Endothelial cell of umbilical vein (primary cell): ENCODE measurements around the gene CADPS. TPM values are rescaled to one million over a fixed set of nuclear protein-coding genes. Genes with fewer than 3 reads are reported as not detected.

Experiments used
- BruUV-seq: library from RNA; stranded (reverse); fragments of 400-500 nt; replicated peaks from 2 replicates; lab custom pipeline; 2021; lab: Mats Ljungman, UMichigan
- CTCF ChIA-PET: fragments of 300-600, 350-600 bp; sonication (Branson Sonifier 250); formaldehyde crosslinking; loops from one replicate; lab custom pipeline; 2021; ENCODE audit warnings: antibody characterized with exemption, inconsistent platforms; lab: Charles Lee
- POLR2A ChIA-PET: fragments of 300-600, 350-600 bp; sonication (Branson Sonifier 250); formaldehyde crosslinking; loops from one replicate; lab custom pipeline; 2021; ENCODE audit warnings: antibody characterized with exemption, inconsistent platforms; lab: Charles Lee
- DNase-seq: peaks from one replicate; pipeline ENCODE4 v3.0.0-alpha.2; 2011; ENCODE audit warnings: low read depth, low spot score
- FAIRE-seq: peaks from 2 replicates; lab custom pipeline; 2011; peaks lifted over from hg19 to GRCh38; lab: Jason Lieb, UNC
- H2AFZ ChIP-seq: 2 replicates; pipeline ENCODE4 v1.6.0; 2012; ENCODE audit warnings: low read depth, low read length, control low read depth, inconsistent platforms
- H3K27ac ChIP-seq: 2 replicates; pipeline ENCODE4 v1.5.1; 2011; ENCODE audit warnings: low read depth, mild to moderate bottlenecking, control low read depth, low read length, moderate library complexity; ENCODE audit not compliant: insufficient read depth
- H3K27me3 ChIP-seq, 2 experiments: 2 replicates each; pipeline versions ENCODE4 v1.6.0 to v1.6.1; 2011; ENCODE audit warnings: low read length in 2 of 2, mixed read lengths in 1 of 2; ENCODE audit not compliant: control insufficient read depth in 2 of 2, insufficient read depth in 2 of 2
- H3K36me3 ChIP-seq, 2 experiments: 2 replicates in 1 of 2; 3 replicates in 1 of 2; pipeline ENCODE4 v1.5.1; 2011; ENCODE audit warnings: low read length in 2 of 2, mild to moderate bottlenecking in 1 of 2, moderate library complexity in 1 of 2; ENCODE audit not compliant: control insufficient read depth in 2 of 2, insufficient read depth in 2 of 2; ENCODE audit errors: extremely low read depth in 1 of 2
- H3K4me1 ChIP-seq: 3 replicates; pipeline ENCODE4 v1.5.1; 2011; ENCODE audit warnings: mild to moderate bottlenecking, low read length; ENCODE audit not compliant: control insufficient read depth, insufficient read depth; ENCODE audit errors: extremely low read depth
- H3K4me2 ChIP-seq: 2 replicates; pipeline ENCODE4 v1.6.1; 2011; ENCODE audit warnings: low read length, control low read depth, mixed read lengths; ENCODE audit not compliant: insufficient read depth
- H3K4me3 ChIP-seq, 3 experiments: fragments of 200-600 bp in 1 of 3; sonication (generic), shearing (Covaris generic) in 1 of 3; replicated peaks in 1 of 3; 2 replicates each; pipeline ENCODE4 v1.5.1; 2011 to 2016; ENCODE audit warnings: control low read depth in 3 of 3, low read length in 3 of 3, mild to moderate bottlenecking in 2 of 3, inconsistent platforms in 1 of 3, low read depth in 1 of 3, moderate library complexity in 1 of 3; ENCODE audit not compliant: insufficient read depth in 1 of 3
- H3K79me2 ChIP-seq: 2 replicates; pipeline ENCODE4 v1.6.0; 2012; ENCODE audit warnings: low read length, inconsistent platforms; ENCODE audit not compliant: control insufficient read depth, insufficient read depth
- H3K9ac ChIP-seq: replicated peaks from 2 replicates; pipeline ENCODE3; 2011; ENCODE audit warnings: low read length, control low read depth; ENCODE audit not compliant: insufficient read depth; ENCODE audit errors: extremely low read depth
- H3K9me1 ChIP-seq: replicated peaks from 3 replicates; pipeline ENCODE4 v1.6.0; 2011; ENCODE audit warnings: mild to moderate bottlenecking, low read length; ENCODE audit not compliant: control insufficient read depth, insufficient read depth; ENCODE audit errors: extremely low read depth
- H3K9me3 ChIP-seq: replicated peaks from 2 replicates; pipeline ENCODE4 v1.5.1; 2012; ENCODE audit warnings: low read length, inconsistent platforms; ENCODE audit not compliant: control insufficient read depth, insufficient read depth
- H4K20me1 ChIP-seq: replicated peaks from 2 replicates; pipeline ENCODE3; 2011; ENCODE audit warnings: mild to moderate bottlenecking, low read length; ENCODE audit not compliant: control insufficient read depth, insufficient read depth; ENCODE audit errors: extremely low read depth
- CTCF ChIP-seq, 2 donors: IDR thresholded peaks; 1 replicate in 1 of 2; 2 replicates in 1 of 2; pipeline ENCODE4 v1.5.1; 2011; ENCODE audit warnings: low read length in 2 of 2, mild to moderate bottlenecking in 2 of 2, moderate library complexity in 2 of 2, control low read depth in 1 of 2, inconsistent platforms in 1 of 2, low read depth in 1 of 2; ENCODE audit not compliant: insufficient read depth in 1 of 2; ENCODE audit errors: extremely low read depth in 1 of 2
- EZH2 ChIP-seq: IDR thresholded peaks from 2 replicates; pipeline ENCODE4 v1.6.1; 2012; ENCODE audit warnings: borderline replicate concordance, low read depth, mild to moderate bottlenecking, moderate library complexity, low read length, inconsistent platforms; ENCODE audit not compliant: severe bottlenecking
- FOS ChIP-seq: IDR thresholded peaks from 2 replicates; pipeline ENCODE4 v1.6.1; 2011; ENCODE audit warnings: mild to moderate bottlenecking, low read length, moderate library complexity, borderline replicate concordance; ENCODE audit not compliant: insufficient read depth
- GATA2 ChIP-seq: IDR thresholded peaks from 2 replicates; pipeline ENCODE4 v1.7.0; 2011; ENCODE audit warnings: low read depth, mild to moderate bottlenecking, moderate library complexity, mixed read lengths, low read length; ENCODE audit not compliant: insufficient read length, insufficient read depth
- JUN ChIP-seq: IDR thresholded peaks from 2 replicates; pipeline ENCODE4 v1.6.1; 2011; ENCODE audit warnings: borderline replicate concordance, low read depth; ENCODE audit not compliant: insufficient read length, insufficient read depth
- MYC ChIP-seq: IDR thresholded peaks from one replicate; pipeline ENCODE4 v1.6.1; 2011; ENCODE audit warnings: mild to moderate bottlenecking, low read depth, low read length
- POLR2A ChIP-seq: IDR thresholded peaks from 2 replicates; pipeline ENCODE4 v1.6.1; 2012; ENCODE audit warnings: low read depth, mild to moderate bottlenecking, control low read depth, low read length
- POLR2AphosphoS5 ChIP-seq: IDR thresholded peaks from 2 replicates; pipeline ENCODE4 v1.6.1; 2012; ENCODE audit warnings: low read depth, mild to moderate bottlenecking, control low read depth, low read length, moderate library complexity; ENCODE audit not compliant: insufficient read depth
- dilution Hi-C: fragments of 300-500 bp; cut with MboI; formaldehyde crosslinking; loops from one replicate; pipeline ENCODE4 v1.15.0; 2019; ENCODE audit warnings: low sequenced_read_pairs; ENCODE audit not compliant: extremely low pct_ligation_motif_present
- intact Hi-C: fragments of 100-400 bp; cut with micrococcal nuclease; formaldehyde crosslinking; loops from one replicate; pipeline ENCODE4 v1.10.0; 2022
- polyA plus RNA-seq, 4 experiments: library from polyadenylated mRNA; depleted of rRNA in 3 of 4; stranded (reverse) in 3 of 4; unstranded in 1 of 4; fragments of >200 nt; gene quantifications; 2 replicates each; pipeline versions ENCODE4 v1.2.1 to v1.2.3, GENCODE V29; 2011 to 2012; ENCODE audit warnings: missing spikeins in 1 of 4
- total RNA-seq: library from RNA; stranded (reverse); gene quantifications from 2 replicates; pipeline ENCODE4 v1.2.3, GENCODE V29; 2021
- TF ChIP-seq, protein P1 (sequence below): IDR thresholded peaks from 2 replicates; pipeline ENCODE4 v1.6.1; 2011; ENCODE audit not compliant: insufficient read depth, insufficient read length

CADPS gene
- total and polyA plus RNA-seq, 2 donors (not counting 3 experiments of a cell fraction or from before 2014, with no cell fraction given): not detected

DNA sequence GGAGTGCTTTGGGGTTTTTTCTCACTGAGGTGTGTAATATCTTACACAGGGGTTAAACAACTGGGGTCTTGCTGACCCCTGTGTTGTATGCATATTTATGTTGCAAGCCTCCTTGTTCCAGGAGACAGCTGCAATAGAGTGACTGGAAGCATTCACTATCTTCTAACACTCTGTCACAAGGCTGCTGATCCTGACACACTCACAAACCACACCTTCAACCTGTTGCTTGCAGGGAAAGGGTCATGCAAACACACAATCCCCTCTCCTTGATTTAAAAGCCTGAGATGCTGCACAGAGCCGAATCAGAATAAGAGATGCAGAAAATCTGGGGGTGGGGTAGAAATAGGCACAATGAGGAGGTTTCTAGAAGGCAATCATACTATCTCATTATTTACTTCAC lies 197.3 kb downstream of the CADPS start:
- H3K9ac ChIP-seq: no peak overlapping the region
- dilution Hi-C loops (no loop called here), intact Hi-C loops (no loop called here)
- H3K4me3 ChIP-seq: no peak overlapping the region
- H3K9me1 ChIP-seq: no peaks in the 10 kb centered on the region
- H3K79me2 ChIP-seq: no peaks in the 10 kb centered on the region
- POLR2A ChIA-PET: no interaction called here
- H3K4me2 ChIP-seq: no peak overlapping the region
- CTCF ChIA-PET: interaction anchor here (1.7 kb wide), 1 partner anchor 13 kb away, joined by 4 read pairs; no protein-coding TSS in a partner anchor
- no peaks in the 10 kb centered on the region for H3K4me1 ChIP-seq
- no peaks in the 10 kb centered on the region for H3K9me3 ChIP-seq
- TF ChIP-seq CTCF (IDR thresholded peaks at IDR 0.05; ENCODE audit: extremely low read depth in 1 of 2, insufficient read depth in 1 of 2, low read depth in 1 of 2, low read length in 2 of 2): no peak
- no peak for TF ChIP-seq EZH2
- no peak for TF ChIP-seq GATA2
- TF ChIP-seq FOS: no peak
- TF ChIP-seq POLR2AphosphoS5: no peak
- TF ChIP-seq, protein P1, sequence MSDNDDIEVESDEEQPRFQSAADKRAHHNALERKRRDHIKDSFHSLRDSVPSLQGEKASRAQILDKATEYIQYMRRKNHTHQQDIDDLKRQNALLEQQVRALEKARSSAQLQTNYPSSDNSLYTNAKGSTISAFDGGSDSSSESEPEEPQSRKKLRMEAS: no peak
- TF ChIP-seq JUN: no peak
- TF ChIP-seq POLR2A: no peak
- no peak for TF ChIP-seq MYC
- no peak for FAIRE-seq
- H4K20me1 ChIP-seq: no peaks in the 10 kb centered on the region
- peaks cover 0 to 3% of the 10 kb centered on the region in 2 experiments for H3K27me3 ChIP-seq
- H3K36me3 ChIP-seq: no peaks in the 10 kb centered on the region
- no peak for DNase-seq
- H2AFZ ChIP-seq: no peak overlapping the region
- no peak overlapping the region for H3K27ac ChIP-seq
- BruUV-seq: no TSS peak
